Measurements from ENCODE around the gene DCAF12.
A peak's percentile ranks its signal among the peaks of the same experiment; 100 is the strongest.
"Not testable (repeated sequence)": the region's sequence is repeated elsewhere in the genome, so short reads cannot be mapped to it uniquely, and the experiment has no call there.

Gene DCAF12

DNA sequence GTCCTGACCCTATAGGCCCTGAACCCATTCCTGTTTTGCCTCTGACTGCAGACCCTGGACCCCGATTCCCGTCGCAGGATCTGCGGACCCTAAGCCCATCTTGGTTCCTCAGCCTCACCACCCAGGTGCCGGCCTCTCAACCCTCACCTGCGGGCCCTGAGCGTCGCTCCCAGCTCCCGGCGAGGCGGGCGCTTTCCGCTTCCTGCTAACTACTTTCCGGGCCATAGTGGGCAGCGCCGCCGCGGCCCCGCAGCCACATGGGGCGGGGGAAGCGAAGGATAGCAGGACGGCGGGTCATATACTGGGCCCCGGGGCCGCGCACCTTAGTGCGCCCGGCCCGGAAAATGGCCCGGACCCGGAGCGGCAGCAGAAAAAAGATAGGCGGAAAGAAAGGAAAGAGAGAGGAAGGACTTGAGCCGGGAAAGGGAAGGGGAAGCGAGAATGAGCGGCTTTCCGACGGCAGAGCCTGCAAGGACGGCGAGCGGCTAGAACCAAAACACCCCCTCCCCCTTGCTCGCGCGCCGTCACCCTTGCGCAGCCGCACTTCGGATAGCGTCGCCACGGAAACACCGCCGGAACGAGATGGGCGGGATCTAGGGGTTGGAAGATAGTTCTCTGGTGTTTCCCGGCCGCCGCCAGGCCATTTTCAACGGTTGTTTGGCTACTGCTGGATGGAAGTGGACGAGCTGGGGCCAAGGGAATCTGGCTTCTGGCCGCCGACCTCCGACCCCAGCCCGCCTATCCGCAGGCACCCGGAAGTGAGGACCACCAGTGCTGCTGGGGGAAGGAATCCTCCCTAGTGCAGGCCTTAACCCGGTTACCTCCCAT, at the start of gene DCAF12:
Gene DCAF12 (minus strand): TSS at position 492 of the 828 bp plus-strand sequence. CDS start 267 bp downstream, at position 225.
- DNase-seq (ENCODE audit: extremely low read depth in 1 of 2, low read depth in 1 of 2): peak; percentile 74 to 81

DNA sequence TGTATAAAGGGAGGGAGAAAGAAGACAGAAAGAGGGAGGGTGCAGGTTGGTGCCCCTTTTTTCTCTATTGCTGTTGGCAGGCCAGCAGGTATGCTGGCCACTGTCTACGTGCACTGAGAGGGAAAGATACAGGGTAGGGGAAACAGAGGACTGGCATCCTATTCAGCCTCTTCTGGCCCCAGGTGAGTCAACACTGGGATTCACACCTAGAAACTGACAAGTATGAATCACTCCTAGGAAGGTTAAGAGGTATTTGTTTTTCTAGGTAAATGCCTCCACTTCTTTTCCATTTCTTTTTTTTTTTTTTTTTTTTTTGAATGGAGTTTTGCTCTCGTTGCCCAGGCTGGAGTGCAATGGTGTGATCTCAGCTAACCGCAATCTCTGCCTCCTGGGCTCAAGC, 49.6 kb upstream of the DCAF12 start:
- DNase-seq (ENCODE audit: extremely low read depth in 1 of 2, low read depth in 1 of 2): no peak

GRCh38 chr9:34171753-34172535, 45.4 kb upstream of the DCAF12 start:
- no peak for DNase-seq (ENCODE audit: extremely low read depth in 1 of 2, low read depth in 1 of 2)

DNA sequence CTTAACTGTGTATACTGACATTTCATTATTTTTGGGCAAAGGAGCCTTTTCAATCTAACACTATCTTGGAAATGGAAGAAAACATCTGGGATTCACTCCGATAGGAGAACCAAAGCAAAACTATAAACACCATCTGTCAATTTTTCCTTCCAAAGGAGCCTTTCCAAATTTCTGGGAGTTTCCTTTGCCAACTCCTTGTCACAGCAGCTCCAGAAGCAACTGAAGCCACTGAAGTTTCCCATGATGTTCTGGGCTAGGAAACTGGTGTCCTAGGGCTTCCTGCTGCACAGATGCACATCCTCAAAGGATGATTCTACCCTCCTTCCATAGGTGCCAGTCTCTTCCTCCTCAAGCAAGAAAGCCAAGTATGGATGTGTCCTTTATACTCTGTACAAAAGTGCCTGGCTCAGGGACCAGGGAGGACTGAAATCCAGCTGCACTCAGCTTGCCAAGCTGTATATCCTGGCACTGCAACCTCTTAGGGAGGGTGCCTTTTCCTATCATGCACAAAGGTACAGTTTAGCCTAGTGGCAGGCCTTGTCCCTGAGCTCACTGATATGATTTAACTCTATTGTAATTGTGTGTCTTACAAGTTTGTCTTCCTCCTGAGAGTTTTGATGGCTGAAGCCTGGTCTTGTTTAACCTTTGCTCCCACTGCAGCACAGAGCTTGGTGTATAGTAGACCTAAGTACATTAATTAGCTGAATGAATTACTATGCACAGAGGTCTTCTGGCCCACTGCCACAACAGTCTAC, 43.9 kb upstream of the DCAF12 start:
- DNase-seq (ENCODE audit: extremely low read depth in 1 of 2, low read depth in 1 of 2): no peak

- no peak for DNase-seq (ENCODE audit: extremely low read depth in 1 of 2, low read depth in 1 of 2)
Observed at GRCh38 chr9:34169125-34169524, 42.6 kb upstream of the DCAF12 start.

DNA sequence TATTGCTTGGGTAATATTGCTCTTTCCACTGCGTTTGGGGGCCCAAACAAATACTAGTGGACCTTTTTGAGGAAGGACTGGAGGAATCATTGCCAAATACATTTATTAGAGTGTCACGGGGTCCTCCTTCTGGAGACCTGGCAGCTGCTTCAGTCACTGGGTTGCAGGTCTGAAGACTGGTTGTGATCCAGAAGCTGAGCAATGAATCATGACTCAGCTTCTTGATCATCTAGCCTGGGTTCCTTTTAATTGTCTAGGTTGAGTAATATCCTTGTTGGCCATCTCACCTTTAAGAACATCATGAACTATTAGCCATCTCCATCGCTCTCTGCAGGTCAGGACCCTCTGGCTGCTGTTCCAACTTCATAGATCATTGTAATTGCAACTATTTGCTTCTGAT, 36.9 kb upstream of the DCAF12 start:
- DNase-seq (ENCODE audit: extremely low read depth in 1 of 2, low read depth in 1 of 2): no peak

GRCh38 chr9:34158362-34158869, 31.9 kb upstream of the DCAF12 start:
- DNase-seq (ENCODE audit: extremely low read depth in 1 of 2, low read depth in 1 of 2): no peak

- DNase-seq (ENCODE audit: extremely low read depth in 1 of 2, low read depth in 1 of 2): no peak
Observed at GRCh38 chr9:34157898-34158297, 31.4 kb upstream of the DCAF12 start.

- DNase-seq (ENCODE audit: extremely low read depth in 1 of 2, low read depth in 1 of 2): no peak
Observed at GRCh38 chr9:34157318-34157717, 30.8 kb upstream of the DCAF12 start.

DNA sequence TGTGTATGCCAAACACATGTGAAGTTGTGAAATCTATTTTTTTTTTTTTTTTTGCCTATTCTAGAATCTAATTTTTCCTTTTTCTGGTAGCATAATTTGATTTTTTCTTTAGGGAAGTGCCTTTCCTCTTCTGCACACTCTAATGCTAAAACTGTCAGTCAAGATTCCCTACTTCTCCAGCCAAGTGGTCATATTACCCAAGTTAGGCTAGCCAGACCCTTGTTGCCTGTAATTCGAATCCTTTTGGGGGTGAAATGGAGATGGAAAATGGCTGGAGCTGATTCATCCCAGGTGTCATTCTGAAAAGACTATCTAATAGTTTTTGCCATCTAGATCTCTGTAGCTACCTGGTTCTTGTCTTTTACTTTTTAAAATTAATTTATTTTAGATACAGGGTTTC, 27.6 kb upstream of the DCAF12 start:
- no peak for DNase-seq (ENCODE audit: extremely low read depth in 1 of 2, low read depth in 1 of 2)

- no peak for DNase-seq (ENCODE audit: extremely low read depth in 1 of 2, low read depth in 1 of 2)
Observed at GRCh38 chr9:34151398-34151797, 24.9 kb upstream of the DCAF12 start.

- no peak for DNase-seq (ENCODE audit: extremely low read depth in 1 of 2, low read depth in 1 of 2)
Observed at GRCh38 chr9:34145165-34145564, 18.7 kb upstream of the DCAF12 start.

DNA sequence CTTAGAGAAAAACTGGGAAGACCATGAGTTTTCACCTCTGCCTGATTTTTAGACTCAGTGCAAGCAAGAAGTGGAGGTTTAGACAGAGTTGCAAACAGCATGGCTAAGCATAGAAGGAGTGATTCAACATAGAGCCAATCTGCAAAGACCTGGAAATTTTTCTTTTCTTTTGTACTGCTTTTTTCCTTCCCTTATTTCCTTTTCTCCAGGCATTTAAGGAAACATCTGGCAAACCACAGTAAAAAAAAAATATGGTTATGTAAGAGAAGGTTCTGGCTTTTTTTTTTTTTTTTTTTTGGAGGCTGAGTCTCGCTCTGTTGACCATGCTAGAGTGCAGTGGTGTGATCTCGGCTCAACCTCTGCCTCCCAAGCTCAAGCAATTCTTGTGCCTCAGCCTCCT, 16.6 kb upstream of the DCAF12 start:
- DNase-seq (ENCODE audit: extremely low read depth in 1 of 2, low read depth in 1 of 2): no peak

DNA sequence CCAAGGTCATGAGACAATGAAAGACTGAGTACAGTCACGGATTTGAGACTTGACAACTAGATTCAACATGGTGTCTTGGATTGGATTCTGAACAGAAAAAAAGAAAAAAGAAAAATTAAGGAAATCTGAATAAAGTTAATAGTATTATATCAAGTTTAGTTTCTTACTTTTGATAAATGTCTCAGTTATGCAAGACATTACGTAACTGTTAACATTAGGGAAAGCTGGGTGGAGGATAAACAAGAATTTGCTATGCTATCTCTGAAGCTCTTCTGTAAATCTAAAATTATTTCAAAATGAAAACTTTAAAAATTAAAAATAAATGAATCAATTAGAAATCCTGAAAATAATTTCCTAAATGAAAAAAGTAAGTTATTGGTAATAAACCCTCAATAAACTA, 14.4 kb upstream of the DCAF12 start:
- DNase-seq (ENCODE audit: extremely low read depth in 1 of 2, low read depth in 1 of 2): no peak

DNA sequence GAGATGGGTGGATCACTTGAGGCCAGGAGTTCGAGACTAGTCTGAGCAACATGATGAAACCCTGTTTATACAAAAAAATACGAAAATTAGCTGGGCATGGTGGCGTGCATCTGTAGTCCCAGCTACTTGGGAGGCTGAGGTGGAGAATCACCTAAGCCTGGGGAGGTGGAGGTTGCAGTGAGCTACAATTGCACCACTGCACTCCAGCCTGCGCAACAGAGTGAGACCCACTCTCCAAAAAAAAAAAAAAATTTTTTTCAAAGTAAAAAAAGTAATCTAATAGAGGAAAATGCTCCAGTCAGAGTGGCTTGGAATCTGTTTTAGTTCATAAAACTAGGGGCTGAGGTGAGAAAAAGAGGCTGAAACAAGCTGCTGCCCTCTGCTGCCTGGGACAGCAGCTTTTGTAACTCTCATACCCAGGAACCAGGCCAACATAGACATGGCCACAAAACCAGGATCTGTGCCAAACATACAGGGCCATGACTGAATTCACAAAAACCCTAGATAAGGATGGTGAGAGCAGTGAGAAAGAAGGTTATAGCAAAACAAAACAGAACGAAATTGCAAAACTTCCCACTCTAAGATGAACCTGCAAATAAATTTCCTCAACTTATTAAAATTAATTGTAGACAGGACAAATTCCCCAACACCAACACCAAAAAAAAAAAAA, 13.1 kb upstream of the DCAF12 start:
- no peak for DNase-seq (ENCODE audit: extremely low read depth in 1 of 2, low read depth in 1 of 2)

DNA sequence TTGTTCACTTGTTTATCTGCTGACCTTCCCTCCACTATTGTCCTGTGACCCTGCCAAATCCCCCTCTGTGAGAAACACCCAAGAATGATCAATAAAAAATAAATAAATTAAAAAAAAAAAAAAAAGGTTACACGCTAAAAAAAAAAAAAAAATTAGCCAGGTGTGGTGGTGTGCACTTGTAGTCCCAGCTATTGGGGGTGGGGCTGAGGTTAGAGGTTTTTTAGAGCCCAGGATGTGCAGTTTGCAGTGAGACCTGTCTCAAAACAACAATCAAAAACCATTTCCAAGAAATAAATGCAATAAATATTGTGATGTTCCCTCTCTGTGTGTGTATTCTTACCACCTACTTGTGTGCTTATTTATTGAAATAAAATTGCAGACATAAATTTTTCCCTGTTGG, 12.1 kb upstream of the DCAF12 start:
- not testable (repeated sequence) for DNase-seq (ENCODE audit: extremely low read depth in 1 of 2, low read depth in 1 of 2)

DNA sequence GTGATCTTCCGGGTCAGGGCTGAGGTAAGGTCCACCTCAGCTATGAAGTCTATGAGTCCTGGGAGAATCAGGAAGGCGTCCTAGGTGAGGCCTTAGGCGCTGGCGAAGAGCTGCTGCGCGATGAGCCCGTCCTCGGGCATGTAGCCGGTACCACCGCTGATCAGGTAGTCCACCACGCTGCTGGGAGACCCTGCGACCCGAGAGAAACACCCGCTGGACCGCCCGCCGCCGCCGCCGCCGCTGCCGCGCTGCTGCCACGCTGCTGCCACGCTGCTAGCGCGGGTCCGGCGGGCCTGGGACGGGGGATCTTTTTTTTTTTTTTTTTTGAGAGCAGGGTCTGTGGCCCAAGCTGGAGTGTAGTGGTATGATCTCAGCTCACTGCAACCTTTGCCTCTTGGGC, 8.0 kb upstream of the DCAF12 start:
- no peak for DNase-seq (ENCODE audit: extremely low read depth in 1 of 2, low read depth in 1 of 2)

DNA sequence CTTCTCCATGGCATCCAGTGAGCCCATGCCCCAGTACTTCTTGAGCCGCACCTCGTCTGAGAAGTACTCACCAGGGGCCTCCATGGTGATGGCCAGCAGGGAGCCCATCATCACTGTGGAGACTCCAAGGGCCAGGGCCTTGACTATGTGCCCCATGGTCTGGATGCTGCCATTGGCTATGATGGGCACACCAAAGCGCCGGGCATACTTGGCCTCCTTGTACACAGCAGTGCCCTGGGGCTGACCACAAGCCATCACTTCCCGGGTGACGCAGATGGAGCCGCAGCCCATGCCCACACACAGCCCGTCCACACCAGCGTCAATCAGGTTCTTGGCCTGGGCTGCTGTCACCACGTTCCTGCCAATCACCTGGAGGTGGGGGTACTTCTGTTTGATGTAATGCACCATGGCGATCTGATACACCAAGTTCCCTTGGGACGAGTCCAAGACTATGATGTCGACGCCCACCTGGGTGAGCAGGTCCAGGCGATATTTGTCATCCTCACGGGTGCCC, 7.0 kb upstream of the DCAF12 start:
- no peak for DNase-seq (ENCODE audit: extremely low read depth in 1 of 2, low read depth in 1 of 2)

DNA sequence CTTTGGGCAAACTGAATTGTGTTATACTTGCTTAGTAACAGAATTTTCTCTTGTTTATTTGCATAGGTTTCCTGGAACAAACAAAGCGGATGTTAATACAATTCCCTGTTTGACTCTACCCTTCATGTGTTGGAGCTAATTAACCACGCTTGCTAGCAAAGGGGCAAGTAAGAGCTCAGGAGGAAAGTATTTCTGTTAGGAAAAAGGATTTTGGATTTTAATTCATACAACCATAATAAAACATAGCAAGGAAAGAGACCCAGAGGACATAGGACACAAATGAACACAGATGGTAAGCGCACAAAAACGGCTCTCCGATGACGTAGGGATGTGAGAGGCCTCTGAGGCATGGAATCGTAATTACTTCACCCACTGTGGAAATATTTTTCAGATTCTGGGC, 5.1 kb upstream of the DCAF12 start:
- DNase-seq (ENCODE audit: extremely low read depth in 1 of 2, low read depth in 1 of 2): no peak
